Jurkat, Clone E6-1 (cell line): ENCODE measurements around the gene MUCL3.
"Not testable (repeated sequence)": the region's sequence is repeated elsewhere in the genome, so short reads cannot be mapped to it uniquely, and the experiment has no call there.

Source experiments
- DNase-seq: peaks from one replicate; pipeline ENCODE4 v3.0.0-alpha.2; 2011; ENCODE audit warnings: low read depth, low spot score
- H3K4me3 ChIP-seq: 2 replicates; pipeline ENCODE4 v1.5.1; 2011; ENCODE audit warnings: mild to moderate bottlenecking, low read length, control low read depth, moderate library complexity

The MUCL3 gene

GRCh38 chr6:30910473-30910872 is 30.3 kb upstream of the MUCL3 start:
- H3K4me3 ChIP-seq, DNase-seq: not testable (repeated sequence)

- no peak for DNase-seq
- no peak overlapping the region for H3K4me3 ChIP-seq
Measured at GRCh38 chr6:30912746-30913520, 27.8 kb upstream of the MUCL3 start.

GRCh38 chr6:30913721-30914075 is 27.1 kb upstream of the MUCL3 start:
- peak overlapping the region; percentile 71 for H3K4me3 ChIP-seq
- DNase-seq = no peak

GRCh38 chr6:30914076-30914853 is 26.5 kb upstream of the MUCL3 start, which contains the start of gene VARS2:
VARS2 (plus strand) TSS chr6:30914238; CDS start chr6:30914837, 599 bp downstream.
- DNase-seq = peak; percentile 75
- peak within 1 kb of the TSS; percentile 71 for H3K4me3 ChIP-seq

- peak overlapping the region; percentile 71 for H3K4me3 ChIP-seq
- DNase-seq = no peak
Measured at GRCh38 chr6:30914854-30915590, 25.8 kb upstream of the MUCL3 start.

GRCh38 chr6:30915591-30915946 is 25.2 kb upstream of the MUCL3 start:
- DNase-seq = peak; percentile 41
- H3K4me3 ChIP-seq = no peak overlapping the region

- no peak for DNase-seq
- no peak overlapping the region for H3K4me3 ChIP-seq
Measured at GRCh38 chr6:30917041-30917440, 23.7 kb upstream of the MUCL3 start.

- H3K4me3 ChIP-seq = no peak overlapping the region
- DNase-seq = no peak
Measured at GRCh38 chr6:30917487-30917886, 23.3 kb upstream of the MUCL3 start.

DNA sequence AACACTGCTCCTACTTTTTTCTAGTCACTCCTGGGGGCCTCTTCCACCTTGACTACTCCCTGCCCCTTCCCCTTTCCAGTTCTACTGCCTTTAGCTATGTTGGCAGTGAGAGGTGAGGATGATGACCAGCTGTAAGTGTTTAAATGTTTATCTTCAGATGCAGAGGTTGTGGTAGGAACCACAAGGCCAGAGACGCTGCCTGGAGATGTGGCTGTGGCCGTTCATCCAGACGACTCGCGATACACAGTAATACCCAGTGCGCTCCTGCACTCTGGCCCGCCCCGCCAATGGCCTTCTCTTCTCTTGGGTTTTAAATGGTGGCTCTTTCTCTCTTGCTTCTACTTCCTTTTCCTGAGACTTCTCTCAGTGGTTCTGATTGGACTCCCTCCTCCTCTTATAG is 22.1 kb upstream of the MUCL3 start:
- no peak for DNase-seq
- H3K4me3 ChIP-seq = no peak overlapping the region

DNA sequence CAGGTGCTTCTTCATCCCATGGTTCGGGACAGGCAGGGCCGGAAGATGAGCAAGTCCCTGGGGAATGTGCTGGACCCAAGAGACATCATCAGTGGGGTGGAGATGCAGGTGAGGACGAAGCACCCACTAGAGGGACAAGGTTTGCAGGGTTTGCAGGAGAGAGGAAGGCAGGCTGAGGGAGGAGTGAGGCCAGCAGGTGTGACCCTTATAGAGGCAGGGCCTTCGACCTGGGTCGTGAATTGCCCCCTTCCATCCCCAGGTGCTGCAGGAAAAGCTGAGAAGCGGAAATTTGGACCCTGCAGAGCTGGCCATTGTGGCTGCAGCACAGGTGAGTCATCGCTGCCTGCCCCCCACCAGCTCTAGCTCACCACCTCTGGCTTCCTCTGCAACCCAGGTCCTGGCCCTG is 18.3 kb upstream of the MUCL3 start:
- no peak for DNase-seq
- no peak overlapping the region for H3K4me3 ChIP-seq

DNA sequence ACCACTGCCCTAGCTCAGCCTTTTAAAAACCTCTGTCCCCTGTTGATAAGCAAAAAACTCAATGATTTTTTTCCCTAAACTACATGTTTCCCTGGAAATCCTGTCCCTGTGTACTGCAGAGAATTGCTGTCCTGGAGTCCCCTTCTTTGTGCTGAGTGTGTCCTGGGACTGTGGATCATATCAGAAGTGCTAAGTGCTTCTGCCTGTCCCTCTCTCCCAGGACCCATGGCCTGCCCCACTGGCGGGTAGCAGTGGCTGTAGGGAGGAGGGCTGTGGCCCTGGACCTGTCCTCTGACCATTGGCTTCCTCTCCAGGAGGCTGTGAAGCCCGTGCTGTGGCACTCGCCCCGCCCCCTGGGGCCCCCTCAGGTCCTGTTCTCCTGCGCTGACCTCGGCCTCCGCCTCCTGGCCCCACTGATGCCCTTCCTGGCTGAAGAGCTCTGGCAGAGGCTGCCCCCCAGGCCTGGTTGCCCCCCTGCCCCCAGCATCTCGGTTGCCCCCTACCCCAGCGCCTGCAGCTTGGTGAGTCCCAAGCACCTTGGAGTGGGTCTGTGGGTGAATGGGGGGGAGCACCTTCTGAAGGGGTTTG is 16.6 kb upstream of the MUCL3 start:
- not testable (repeated sequence) for DNase-seq, H3K4me3 ChIP-seq

- no peak overlapping the region for H3K4me3 ChIP-seq
- DNase-seq = no peak
Measured at GRCh38 chr6:30926644-30927043, 14.1 kb upstream of the MUCL3 start.

- not testable (repeated sequence) for DNase-seq, H3K4me3 ChIP-seq
Measured at GRCh38 chr6:30927080-30927479, 13.7 kb upstream of the MUCL3 start.

GRCh38 chr6:30928677-30929076 is 12.1 kb upstream of the MUCL3 start:
- H3K4me3 ChIP-seq = no peak overlapping the region
- no peak for DNase-seq

DNA sequence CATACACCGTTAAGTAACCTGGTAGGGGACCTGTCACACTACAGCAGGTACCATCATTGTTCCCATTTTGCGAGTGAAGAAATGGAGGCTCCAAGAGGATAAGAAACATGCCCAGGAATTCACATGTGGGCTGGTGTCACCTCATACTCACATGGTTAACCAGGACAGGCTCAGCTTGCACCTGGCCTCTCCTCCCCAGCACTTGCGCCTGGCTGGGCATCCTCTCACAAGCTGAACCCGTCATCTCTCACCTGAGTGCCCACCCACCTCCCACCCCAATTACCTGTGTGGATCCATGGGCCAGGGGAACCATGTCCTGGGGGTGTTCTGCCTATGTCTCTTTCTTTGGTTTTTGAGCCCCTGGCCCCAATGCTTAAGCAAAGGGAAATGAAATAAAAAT is 10.3 kb upstream of the MUCL3 start:
- no peak overlapping the region for H3K4me3 ChIP-seq
- no peak for DNase-seq

GRCh38 chr6:30931272-30931671 is 9.5 kb upstream of the MUCL3 start:
- H3K4me3 ChIP-seq = no peak overlapping the region
- DNase-seq = no peak

DNA sequence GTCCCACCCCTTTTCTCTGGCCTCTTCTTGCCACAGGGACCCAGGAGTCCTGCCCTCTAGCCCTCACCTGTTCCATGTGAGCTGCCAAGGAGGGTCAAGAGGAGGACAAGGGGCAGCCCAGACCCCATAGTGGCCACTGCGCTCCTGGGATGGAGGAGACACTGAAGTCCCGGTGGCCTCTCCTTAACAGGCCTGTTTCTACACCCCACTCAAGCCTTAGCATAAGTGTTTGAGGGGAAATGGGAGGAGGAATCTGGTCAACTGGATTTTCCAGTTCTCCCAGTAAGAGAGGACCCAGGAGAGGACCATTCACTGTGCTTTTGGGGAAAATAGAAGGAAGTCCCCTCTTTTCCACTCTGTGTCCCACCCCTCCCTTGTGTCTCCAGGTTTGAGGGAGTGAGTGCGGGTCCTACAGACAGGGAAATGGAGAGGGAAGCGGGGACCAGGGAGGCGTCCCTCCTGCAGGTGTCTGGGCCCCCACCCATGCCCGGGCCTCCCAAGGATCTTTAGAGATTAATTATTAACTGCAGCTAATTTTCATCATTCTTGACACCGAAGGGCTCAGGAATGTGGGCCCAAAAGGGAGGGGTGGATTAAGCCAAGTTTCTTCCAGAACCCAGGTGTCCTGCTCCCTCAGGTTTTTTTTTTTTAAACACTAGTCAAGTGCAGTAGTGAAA is 8.7 kb upstream of the MUCL3 start, which contains the start of gene SFTA2:
Gene SFTA2 (minus strand): TSS at position 202 of the 677 bp plus-strand sequence. CDS start 74 bp downstream, at position 128.
- H3K4me3 ChIP-seq = no peak within 1 kb of the TSS
- no peak for DNase-seq

- no peak overlapping the region for H3K4me3 ChIP-seq
- DNase-seq = no peak
Measured at GRCh38 chr6:30932665-30933365, 8.0 kb upstream of the MUCL3 start.
